ENCODE data around the gene PRPH. TPM values are rescaled to one million over a fixed set of nuclear protein-coding genes. Genes with fewer than 3 reads are reported as not detected.

The PRPH gene
- polyA plus RNA-seq, 1 donor (not counting 4 experiments of a cell fraction or from before 2014, with no cell fraction given) = 0.05 TPM

DNA sequence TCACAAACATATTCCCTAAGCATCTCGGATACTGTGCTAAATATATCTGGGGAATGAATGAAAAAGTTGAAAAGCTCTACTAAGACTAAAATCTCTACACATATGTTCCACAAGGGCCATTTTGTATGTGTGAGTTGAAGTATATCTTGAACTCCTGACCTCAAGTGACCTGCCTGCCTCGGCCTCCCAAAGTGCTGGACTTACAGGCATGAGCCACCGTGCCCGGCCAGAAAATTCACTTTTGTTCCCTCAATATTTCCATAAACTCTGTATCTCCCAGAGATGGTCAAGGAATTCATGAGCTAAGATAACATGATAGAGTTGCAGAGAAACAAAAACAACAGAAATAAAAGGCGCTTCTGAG, 31.6 kb upstream of the PRPH start:
- H3K4me2 ChIP-seq (ENCODE audit: control insufficient read depth, extremely low read depth, insufficient read depth, low read depth, low read length) = peak overlapping the region; percentile 90
- FAIRE-seq (no peak), DNase-seq (ENCODE audit: low read depth, low spot score) (no peak)
- peaks cover 0 to 20% of the 10 kb centered on the region in 2 experiments for H3K36me3 ChIP-seq (ENCODE audit: control insufficient read depth in 2 of 2, extremely low read depth in 1 of 2, insufficient read depth in 2 of 2, low read length in 2 of 2)
- H2AFZ ChIP-seq (ENCODE audit: control insufficient read depth, low read length) = no peak overlapping the region
- H3K79me2 ChIP-seq (ENCODE audit: control insufficient read depth, insufficient read depth, low read length) = peaks cover 36% of the 10 kb centered on the region
- H4K20me1 ChIP-seq (ENCODE audit: control insufficient read depth, extremely low read depth, insufficient read depth, low read length) = peaks cover 22% of the 10 kb centered on the region
- TF ChIP-seq, protein P1, sequence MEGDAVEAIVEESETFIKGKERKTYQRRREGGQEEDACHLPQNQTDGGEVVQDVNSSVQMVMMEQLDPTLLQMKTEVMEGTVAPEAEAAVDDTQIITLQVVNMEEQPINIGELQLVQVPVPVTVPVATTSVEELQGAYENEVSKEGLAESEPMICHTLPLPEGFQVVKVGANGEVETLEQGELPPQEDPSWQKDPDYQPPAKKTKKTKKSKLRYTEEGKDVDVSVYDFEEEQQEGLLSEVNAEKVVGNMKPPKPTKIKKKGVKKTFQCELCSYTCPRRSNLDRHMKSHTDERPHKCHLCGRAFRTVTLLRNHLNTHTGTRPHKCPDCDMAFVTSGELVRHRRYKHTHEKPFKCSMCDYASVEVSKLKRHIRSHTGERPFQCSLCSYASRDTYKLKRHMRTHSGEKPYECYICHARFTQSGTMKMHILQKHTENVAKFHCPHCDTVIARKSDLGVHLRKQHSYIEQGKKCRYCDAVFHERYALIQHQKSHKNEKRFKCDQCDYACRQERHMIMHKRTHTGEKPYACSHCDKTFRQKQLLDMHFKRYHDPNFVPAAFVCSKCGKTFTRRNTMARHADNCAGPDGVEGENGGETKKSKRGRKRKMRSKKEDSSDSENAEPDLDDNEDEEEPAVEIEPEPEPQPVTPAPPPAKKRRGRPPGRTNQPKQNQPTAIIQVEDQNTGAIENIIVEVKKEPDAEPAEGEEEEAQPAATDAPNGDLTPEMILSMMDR (optimal IDR thresholded peaks at IDR 0.05 in 1 of 3, IDR thresholded peaks at IDR 0.05 in 1 of 3, conservative IDR thresholded peaks at IDR 0.05 in 1 of 3; ENCODE audit: extremely low read depth in 1 of 3, insufficient read depth in 2 of 3, low read length in 3 of 3) = no peak
- TF ChIP-seq EZH2 (IDR thresholded peaks at IDR 0.05; ENCODE audit: low read length) = no peak
- peaks cover 55% of the 10 kb centered on the region for H3K4me1 ChIP-seq (ENCODE audit: control insufficient read depth, extremely low read depth, insufficient read depth, low read length)
- peak overlapping the region; percentile 99 for H3K27ac ChIP-seq (ENCODE audit: control insufficient read depth, insufficient read depth, low read length)
- no peaks in the 10 kb centered on the region for H3K27me3 ChIP-seq (ENCODE audit: control insufficient read depth, extremely low read depth, insufficient read depth, low read length)
- no peaks in the 10 kb centered on the region for H3K9me1 ChIP-seq (ENCODE audit: control insufficient read depth, extremely low read depth, insufficient read depth, low read length)
- peak overlapping the region in 2 of 3 experiments; percentile 18 to 59 for H3K4me3 ChIP-seq (ENCODE audit: control insufficient read depth in 2 of 3, extremely low read depth in 1 of 3, insufficient read depth in 2 of 3, low read depth in 1 of 3, low read length in 3 of 3)
- no peak overlapping the region for H3K9ac ChIP-seq (ENCODE audit: control insufficient read depth, extremely low read depth, insufficient read depth, low read length)
- H3K9me3 ChIP-seq (ENCODE audit: control insufficient read depth, low read depth, low read length) = no peaks in the 10 kb centered on the region
- dilution Hi-C loops (cut with MboI; ENCODE audit: extremely low pct_ligation_motif_present, low sequenced_read_pairs) = no loop called here

GRCh38 chr12:49264466-49264872, 30.5 kb upstream of the PRPH start:
- Histone ChIP-seq H3K9me3 (ENCODE audit: control insufficient read depth, low read depth, low read length) (no peaks in the 10 kb centered on the region), H3K27me3 (ENCODE audit: control insufficient read depth, extremely low read depth, insufficient read depth, low read length) (no peaks in the 10 kb centered on the region), H3K27ac (ENCODE audit: control insufficient read depth, insufficient read depth, low read length) (peak overlapping the region; percentile 99), H3K9ac (ENCODE audit: control insufficient read depth, extremely low read depth, insufficient read depth, low read length) (peak overlapping the region; percentile 100), H3K4me1 (ENCODE audit: control insufficient read depth, extremely low read depth, insufficient read depth, low read length) (peaks cover 63% of the 10 kb centered on the region), H4K20me1 (ENCODE audit: control insufficient read depth, extremely low read depth, insufficient read depth, low read length) (peaks cover 29% of the 10 kb centered on the region), H3K36me3 (ENCODE audit: control insufficient read depth in 2 of 2, extremely low read depth in 1 of 2, insufficient read depth in 2 of 2, low read length in 2 of 2) (peaks cover 0 to 20% of the 10 kb centered on the region in 2 experiments), H3K79me2 (ENCODE audit: control insufficient read depth, insufficient read depth, low read length) (peaks cover 41% of the 10 kb centered on the region), H2AFZ (ENCODE audit: control insufficient read depth, low read length) (peak overlapping the region; percentile 69), H3K4me3 (ENCODE audit: control insufficient read depth in 2 of 3, extremely low read depth in 1 of 3, insufficient read depth in 2 of 3, low read depth in 1 of 3, low read length in 3 of 3) (peak overlapping the region; percentile 89 to 98 (median 91)), H3K4me2 (ENCODE audit: control insufficient read depth, extremely low read depth, insufficient read depth, low read depth, low read length) (peak overlapping the region; percentile 90), H3K9me1 (ENCODE audit: control insufficient read depth, extremely low read depth, insufficient read depth, low read length) (no peaks in the 10 kb centered on the region)
- TF ChIP-seq, protein P1 (optimal IDR thresholded peaks at IDR 0.05 in 1 of 3, IDR thresholded peaks at IDR 0.05 in 1 of 3, conservative IDR thresholded peaks at IDR 0.05 in 1 of 3; ENCODE audit: extremely low read depth in 1 of 3, insufficient read depth in 2 of 3, low read length in 3 of 3) = no peak
- no peak for TF ChIP-seq EZH2 (IDR thresholded peaks at IDR 0.05; ENCODE audit: low read length)
- dilution Hi-C loops (cut with MboI; ENCODE audit: extremely low pct_ligation_motif_present, low sequenced_read_pairs) = no loop called here
- FAIRE-seq = no peak
- DNase-seq (ENCODE audit: low read depth, low spot score) = no peak

Data from keratinocyte (primary cell).